Fibroblast of the conjunctiva (primary cell): ENCODE measurements around the gene WDR73.

Experiments
- DNase-seq: peaks from one replicate; pipeline ENCODE4 v3.0.0-alpha.2; 2010; ENCODE audit warnings: low read depth

Gene WDR73

GRCh38 chr15:84611631-84612030 is 42.5 kb downstream of the WDR73 start:
- no peak for DNase-seq

- no peak for DNase-seq
Measured at GRCh38 chr15:84609818-84610525, 44.1 kb downstream of the WDR73 start.

DNA sequence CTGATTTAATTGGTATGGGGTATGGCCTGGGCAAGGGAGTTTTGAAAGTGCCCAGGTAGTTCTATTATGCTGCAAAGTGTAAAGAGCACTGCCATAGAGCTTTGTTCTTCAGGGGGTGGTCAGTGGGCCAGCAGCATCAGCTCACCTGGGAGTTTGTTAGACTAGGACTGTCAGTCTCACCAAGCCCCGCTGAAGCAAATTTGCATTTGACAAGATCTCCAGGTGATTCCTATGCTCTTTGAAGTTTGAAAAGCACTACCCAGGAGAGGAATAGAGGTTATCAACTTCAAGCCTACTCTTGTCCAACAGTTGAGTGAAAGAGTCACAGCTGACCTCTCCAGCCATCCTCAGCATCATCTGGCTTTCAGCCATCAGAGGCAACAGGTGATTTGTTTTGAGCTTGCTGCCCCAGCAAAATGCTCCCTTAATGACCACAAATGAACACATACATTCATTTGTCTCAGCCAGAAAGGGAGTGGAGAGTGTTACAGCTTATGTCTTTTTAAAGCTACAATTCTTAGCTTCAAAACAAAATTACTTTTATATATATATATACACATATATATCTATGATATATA is 45.3 kb downstream of the WDR73 start:
- DNase-seq, result no peak

GRCh38 chr15:84606653-84607120 is 47.4 kb downstream of the WDR73 start:
- DNase-seq, result no peak

GRCh38 chr15:84605554-84605882 is 48.6 kb downstream of the WDR73 start:
- DNase-seq, result no peak

DNA sequence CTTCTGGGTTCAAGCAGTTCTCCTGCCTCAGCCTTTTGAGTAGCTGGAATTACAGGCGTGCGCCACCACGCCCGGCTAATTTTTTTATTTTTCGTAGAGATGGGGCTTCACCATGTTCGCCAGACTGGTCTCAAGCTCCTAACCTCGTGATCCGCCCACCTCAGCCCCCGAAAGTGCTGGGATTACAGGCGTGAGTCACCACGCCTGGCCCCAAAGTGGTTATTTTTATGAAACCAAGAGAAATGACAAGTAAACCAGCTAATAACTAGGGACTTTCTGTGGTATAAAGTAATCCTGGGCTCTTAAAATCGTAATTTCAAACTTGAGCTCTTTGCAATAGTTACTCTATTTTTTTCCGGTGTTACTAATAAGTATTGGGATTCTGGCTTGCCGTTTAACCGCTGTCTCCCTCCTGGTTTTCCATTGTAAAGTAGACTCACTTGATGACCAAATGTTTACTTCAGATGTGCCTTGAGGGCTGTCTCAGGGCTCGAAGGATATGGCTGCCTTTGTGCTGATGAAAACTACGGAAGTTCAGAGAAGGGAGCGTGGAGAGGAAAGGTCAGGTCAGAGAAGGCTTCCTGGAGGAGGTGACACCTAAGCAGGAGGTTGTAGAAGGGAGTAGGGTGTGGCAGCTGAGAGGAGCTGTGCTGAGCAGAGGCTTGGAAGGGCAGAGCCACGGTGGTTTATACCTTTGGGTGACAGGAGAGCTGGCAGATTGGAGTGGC is 49.1 kb downstream of the WDR73 start:
- DNase-seq, result no peak

- no peak for DNase-seq
Measured at GRCh38 chr15:84603630-84604379, 50.3 kb downstream of the WDR73 start.

DNA sequence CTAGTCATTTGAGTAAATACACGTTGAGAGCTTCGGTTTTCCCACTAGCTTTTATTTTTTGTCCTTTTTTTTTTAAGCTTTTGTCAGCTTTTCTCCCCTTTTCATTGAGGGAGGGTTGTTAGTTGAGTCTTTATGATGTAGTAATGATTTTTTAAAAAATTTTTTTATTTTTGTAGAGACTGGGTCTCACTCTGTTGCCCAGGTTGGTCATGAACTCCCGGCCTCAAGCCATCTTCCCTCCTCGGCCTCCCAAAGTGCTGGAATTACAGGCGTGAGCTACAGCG is 52.6 kb downstream of the WDR73 start:
- no peak for DNase-seq

- DNase-seq, result peak; percentile 75
Measured at GRCh38 chr15:84600687-84601554, 53.2 kb downstream of the WDR73 start, which contains the start of gene ZSCAN2. Gene ZSCAN2, plus strand, starts transcription at chr15:84601009. Its CDS starts 2,919 bp downstream, at chr15:84603928.

DNA sequence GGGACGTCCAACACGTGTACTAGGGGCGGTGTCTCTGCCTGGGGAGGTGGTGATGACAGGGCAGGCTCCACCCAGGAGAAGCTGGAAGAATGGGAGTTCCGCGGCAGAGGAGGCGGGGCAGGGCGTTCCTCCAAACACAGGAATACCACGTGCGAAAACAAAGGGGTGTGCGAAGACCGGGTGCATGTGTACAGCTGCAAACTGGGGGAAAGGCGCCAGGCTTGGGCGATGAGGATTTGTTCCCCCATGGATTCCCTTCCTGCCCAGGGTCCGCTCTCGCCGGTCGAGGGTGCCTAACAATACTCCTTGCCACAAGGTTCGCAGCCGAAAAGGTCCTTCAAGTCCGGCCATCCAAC is 53.8 kb downstream of the WDR73 start:
- DNase-seq, result peak; percentile 65

DNA sequence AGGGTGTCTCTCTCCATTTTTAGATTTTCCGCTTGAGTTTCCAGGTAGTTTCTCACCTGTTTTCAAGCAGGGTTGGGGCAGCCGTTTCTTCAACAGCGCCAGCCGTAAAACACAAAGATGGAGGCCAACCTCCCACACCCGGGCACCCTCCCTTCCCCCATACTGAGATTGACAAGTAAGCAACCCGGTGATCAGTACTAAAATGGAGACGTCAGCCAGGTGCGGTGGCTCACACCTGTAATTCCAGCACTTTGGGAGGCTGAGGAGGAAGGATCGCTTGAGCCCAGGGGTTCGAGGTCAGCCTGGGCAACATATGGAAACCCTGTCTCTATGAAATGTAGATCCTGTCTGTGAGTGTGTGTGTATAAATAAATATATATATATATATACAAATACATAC is 54.2 kb downstream of the WDR73 start:
- DNase-seq, result no peak

GRCh38 chr15:84598993-84599392 is 55.1 kb downstream of the WDR73 start:
- DNase-seq, result peak; percentile 50

GRCh38 chr15:84598250-84598649 is 55.8 kb downstream of the WDR73 start:
- no peak for DNase-seq

- DNase-seq, result no peak
Measured at GRCh38 chr15:84597296-84597695, 56.8 kb downstream of the WDR73 start.

DNA sequence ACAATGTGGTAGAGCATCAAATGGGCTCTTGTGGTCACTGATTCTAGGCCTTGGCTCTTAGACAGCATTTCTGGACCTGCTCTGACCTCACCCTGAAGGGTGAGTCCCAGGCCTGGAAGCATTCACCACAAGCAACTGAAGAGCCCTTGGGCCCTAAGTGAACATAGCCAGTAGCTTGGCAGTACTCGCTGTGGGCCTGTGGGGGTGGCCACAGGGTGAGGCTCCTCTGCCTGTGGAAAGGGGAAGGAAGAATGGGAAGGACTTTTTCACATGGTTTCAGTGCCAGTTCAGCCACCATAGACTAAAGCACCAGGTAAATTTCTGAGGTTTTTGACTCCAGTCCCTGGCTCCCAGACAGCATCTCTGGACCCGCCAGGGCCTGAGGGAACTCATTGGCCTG is 58.4 kb downstream of the WDR73 start:
- no peak for DNase-seq

DNA sequence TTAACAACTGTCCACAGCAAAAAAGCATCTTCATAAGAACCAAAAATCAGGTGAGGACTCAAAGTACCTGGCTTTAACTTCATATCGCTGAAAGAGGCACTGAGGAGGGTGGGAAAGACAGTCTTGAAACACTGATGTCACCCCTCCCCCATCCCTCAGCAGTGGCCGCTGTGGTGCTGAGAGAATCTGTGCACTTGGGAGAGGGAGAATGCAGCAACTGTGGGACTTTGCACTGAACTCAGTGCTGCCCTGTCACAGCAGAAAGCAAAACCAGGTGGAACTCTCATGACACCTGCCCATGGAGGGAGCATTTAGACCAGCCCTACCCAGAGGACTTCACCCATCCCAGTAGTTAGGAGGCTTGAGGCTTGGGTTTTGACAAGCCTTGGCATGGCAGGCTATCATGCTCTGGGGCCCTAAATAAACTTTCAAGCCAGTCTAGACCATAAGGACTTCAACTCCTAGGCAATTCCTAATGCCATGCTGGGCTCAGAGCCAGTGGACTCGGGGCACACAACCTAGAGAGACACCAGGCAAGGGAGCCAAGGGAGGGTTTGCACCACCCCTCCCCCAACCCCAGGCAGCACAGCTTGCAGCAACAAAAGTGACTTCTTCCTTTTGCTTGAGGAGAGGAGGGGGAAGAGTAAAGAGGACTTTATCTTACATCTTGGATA is 59.3 kb downstream of the WDR73 start:
- DNase-seq, result no peak

DNA sequence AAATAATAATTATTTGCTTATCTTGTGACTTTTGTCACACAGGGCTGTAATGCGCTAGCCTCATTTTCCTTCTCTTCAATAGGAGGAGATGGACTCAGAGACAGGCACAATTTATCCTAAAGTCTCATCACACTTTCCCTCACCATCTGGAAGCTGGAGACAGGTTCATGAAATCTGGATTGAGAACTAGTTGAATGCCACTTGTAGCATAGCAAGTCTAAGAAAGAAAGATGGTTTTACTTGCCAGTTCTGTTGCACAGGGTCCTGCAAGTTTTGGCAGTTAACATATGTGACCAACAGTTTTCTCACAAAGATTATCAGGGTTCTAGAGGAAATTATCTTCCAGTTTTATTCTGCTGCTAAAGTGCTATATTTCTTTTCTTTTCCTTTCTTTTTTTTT is 62.3 kb downstream of the WDR73 start:
- DNase-seq, result no peak

GRCh38 chr15:84590406-84590805 is 63.7 kb downstream of the WDR73 start:
- no peak for DNase-seq
